ENCODE measurements around the gene ARHGAP31. TPM values are rescaled to one million over a fixed set of nuclear protein-coding genes. Genes with fewer than 3 reads are reported as not detected.

ARHGAP31 gene
- total RNA-seq, 1 donor from 2014 or later = 42.1 TPM

DNA sequence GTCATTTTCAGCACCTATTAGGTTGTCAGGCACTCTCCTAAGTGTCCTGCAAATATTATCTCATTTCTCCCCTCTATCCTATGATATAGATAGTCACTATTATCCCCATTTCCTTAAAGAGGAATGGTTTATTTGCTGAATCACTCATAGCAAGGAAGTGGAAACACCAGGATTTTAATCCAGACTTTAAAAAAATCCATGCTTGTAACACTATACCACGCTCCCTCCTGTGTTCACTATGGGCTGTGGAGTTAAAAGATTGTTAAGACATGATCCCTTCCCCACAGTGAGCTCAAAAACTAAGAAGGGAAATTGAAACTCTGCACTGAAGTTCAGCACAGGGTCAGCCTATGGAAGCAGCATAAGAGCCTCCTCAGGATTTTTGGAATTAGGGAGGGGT is 109.0 kb downstream of the ARHGAP31 start:
- DNase-seq (no peak), ATAC-seq (ENCODE audit: poor library complexity) (no peak)
- intact Hi-C loops (cut with DNase I) = no loop called here

GRCh38 chr3:119405315-119405714 is 111.1 kb downstream of the ARHGAP31 start:
- ATAC-seq (ENCODE audit: poor library complexity) = peak; percentile 70
- intact Hi-C loops (cut with DNase I) = no loop called here
- DNase-seq = no peak

GRCh38 chr3:119408243-119408950 is 114.2 kb downstream of the ARHGAP31 start:
- DNase-seq (no peak), ATAC-seq (ENCODE audit: poor library complexity) (no peak)
- intact Hi-C loops (cut with DNase I) = no loop called here

DNA sequence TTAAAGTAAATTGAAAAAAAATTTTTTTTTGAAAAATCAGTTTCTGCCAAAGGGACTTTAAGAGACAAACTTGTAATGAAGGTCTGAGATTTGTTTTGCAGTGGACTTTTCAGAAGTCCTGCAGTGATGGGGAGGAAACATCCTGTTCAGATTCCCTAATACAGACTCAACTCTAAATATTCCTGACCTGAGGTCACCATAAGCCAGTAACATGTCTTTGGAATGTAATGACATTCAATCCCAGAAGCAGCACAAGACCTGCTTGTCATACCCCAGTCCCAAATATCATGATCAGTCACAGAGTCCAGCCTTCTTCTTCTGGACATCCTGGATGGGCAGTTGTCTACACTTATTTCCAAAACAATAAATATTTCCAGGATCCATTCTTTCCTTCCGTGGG is 115.7 kb downstream of the ARHGAP31 start:
- intact Hi-C loops (cut with DNase I) = no loop called here
- DNase-seq = no peak

GRCh38 chr3:119413603-119414280 is 119.6 kb downstream of the ARHGAP31 start:
- no peak for DNase-seq
- intact Hi-C loops (cut with DNase I) = no loop called here
- no peak for ATAC-seq (ENCODE audit: poor library complexity)

More for the DNA sequence above, 115.7 kb downstream of the ARHGAP31 start:
- no peak for ATAC-seq (ENCODE audit: poor library complexity)

DNA sequence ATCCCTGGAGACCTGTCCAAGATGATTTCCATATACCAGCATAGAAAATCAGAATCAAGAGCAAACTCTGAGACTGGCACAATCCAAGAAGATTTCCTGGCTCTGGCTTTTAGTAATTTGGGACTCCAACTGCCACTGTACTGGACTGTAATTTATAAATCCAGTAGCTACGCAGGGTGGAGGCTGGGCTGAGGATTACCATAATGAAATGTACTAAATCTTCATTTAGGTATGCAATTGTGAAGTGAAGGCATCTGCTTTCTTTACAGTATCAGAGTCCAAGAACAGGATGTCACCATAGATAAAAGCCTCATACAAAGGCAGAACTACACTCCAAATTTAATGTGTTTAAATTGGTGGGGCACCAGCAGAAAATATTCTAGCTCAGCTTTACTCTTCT is 122.7 kb downstream of the ARHGAP31 start:
- ATAC-seq (ENCODE audit: poor library complexity) (no peak), DNase-seq (no peak)
- intact Hi-C loops (cut with DNase I) = no loop called here

- peak; percentile 77 for ATAC-seq (ENCODE audit: poor library complexity)
- intact Hi-C loops (cut with DNase I) = no loop called here
- DNase-seq = no peak
Measured at GRCh38 chr3:119417771-119418512, 123.8 kb downstream of the ARHGAP31 start.

GRCh38 chr3:119418641-119419040 is 124.5 kb downstream of the ARHGAP31 start:
- peak; percentile 15 for ATAC-seq (ENCODE audit: poor library complexity)

GRCh38 chr3:119420196-119420595 is 126.0 kb downstream of the ARHGAP31 start:
- DNase-seq (no peak), ATAC-seq (ENCODE audit: poor library complexity) (no peak)
- intact Hi-C loops (cut with DNase I) = no loop called here

More at GRCh38 chr3:119418641-119419040, 124.5 kb downstream of the ARHGAP31 start:
- intact Hi-C loops (cut with DNase I) = no loop called here
- DNase-seq = no peak

GRCh38 chr3:119427669-119428068 is 133.5 kb downstream of the ARHGAP31 start:
- DNase-seq (no peak), ATAC-seq (ENCODE audit: poor library complexity) (no peak)
- intact Hi-C loops (cut with DNase I) = no loop called here

GRCh38 chr3:119428538-119428937 is 134.4 kb downstream of the ARHGAP31 start:
- no peak for ATAC-seq (ENCODE audit: poor library complexity)
- no peak for DNase-seq
- intact Hi-C loops (cut with DNase I) = no loop called here

- DNase-seq = no peak
- ATAC-seq (ENCODE audit: poor library complexity) = no peak
- intact Hi-C loops (cut with DNase I) = no loop called here
Measured at GRCh38 chr3:119433613-119434325, 139.6 kb downstream of the ARHGAP31 start.

GRCh38 chr3:119434703-119435102 is 140.5 kb downstream of the ARHGAP31 start:
- DNase-seq = no peak
- no peak for ATAC-seq (ENCODE audit: poor library complexity)
- intact Hi-C loops (cut with DNase I) = no loop called here

DNA sequence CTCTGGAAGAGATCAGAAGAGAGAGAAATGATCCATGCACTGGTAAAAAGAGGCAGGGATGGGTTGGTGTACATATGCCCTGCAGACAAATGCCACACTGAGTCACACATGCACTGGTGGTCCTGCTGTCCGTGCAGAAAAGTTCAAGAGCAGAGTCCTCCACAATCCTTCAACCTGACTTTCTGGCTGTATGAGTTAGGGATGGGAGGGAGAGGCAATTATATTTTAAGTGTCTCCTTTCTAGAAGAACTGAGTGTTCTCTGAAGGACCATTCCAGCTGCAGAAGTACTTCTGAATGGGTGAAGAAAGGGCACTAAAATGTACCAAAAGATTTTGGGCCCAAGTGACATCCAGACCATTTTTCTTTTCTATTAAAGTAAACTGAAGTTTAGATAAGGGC is 142.8 kb downstream of the ARHGAP31 start:
- DNase-seq = no peak
- no peak for ATAC-seq (ENCODE audit: poor library complexity)
- intact Hi-C loops (cut with DNase I) = no loop called here

DNA sequence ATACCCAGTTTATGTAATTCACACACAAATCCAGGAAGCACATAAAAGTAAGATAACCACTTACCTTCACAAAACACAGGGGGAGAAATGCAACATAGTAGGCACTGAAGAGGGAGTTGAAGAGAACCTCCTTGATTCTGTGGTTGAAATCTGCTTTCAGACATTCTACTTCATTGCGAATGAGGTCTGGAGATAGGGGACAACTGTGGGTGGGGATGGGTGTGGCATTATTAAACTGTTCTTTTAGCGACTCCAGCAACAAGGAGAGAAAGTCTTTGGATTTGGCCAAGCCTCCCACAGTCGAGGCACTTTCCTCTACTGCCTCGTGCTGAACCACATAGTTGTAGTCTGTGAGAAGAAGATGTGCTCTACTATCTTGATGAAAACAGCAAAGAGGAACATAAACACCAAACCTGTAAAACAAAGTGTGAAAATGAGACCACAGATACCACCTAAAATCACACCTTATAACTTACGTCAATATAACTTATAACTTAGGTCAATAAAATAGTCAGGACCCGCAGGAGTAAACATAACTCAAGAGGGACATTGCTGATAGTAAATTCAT is 143.6 kb downstream of the ARHGAP31 start:
- DNase-seq (no peak), ATAC-seq (ENCODE audit: poor library complexity) (no peak)
- intact Hi-C loops (cut with DNase I) = no loop called here

- DNase-seq = no peak
- intact Hi-C loops (cut with DNase I) = no loop called here
- ATAC-seq (ENCODE audit: poor library complexity) = no peak
Measured at GRCh38 chr3:119443179-119443578, 149.0 kb downstream of the ARHGAP31 start.

DNA sequence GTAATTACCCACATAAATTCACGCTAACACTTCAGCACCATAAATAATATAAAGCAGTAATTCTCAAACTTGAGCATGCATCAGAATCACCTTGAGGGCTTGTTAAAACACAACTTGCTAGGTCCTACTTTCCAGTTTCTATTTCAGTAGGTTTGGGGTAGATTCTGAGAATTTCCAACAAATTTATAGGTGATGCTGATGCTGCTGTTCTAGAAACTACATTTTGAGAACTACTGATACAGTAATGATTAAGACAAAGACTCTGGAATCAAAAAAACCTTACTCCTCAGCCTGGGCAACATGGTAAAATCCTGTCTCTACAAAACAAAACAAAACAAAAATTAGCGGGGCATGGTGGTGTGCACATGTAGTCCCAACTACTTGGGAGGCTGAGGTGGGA is 150.4 kb downstream of the ARHGAP31 start:
- ATAC-seq (ENCODE audit: poor library complexity) (no peak), DNase-seq (no peak)
- intact Hi-C loops (cut with DNase I) = no loop called here

GRCh38 chr3:119453822-119454221 is 159.6 kb downstream of the ARHGAP31 start:
- intact Hi-C loops (cut with DNase I) = no loop called here
- ATAC-seq (ENCODE audit: poor library complexity) = no peak
- no peak for DNase-seq

DNA sequence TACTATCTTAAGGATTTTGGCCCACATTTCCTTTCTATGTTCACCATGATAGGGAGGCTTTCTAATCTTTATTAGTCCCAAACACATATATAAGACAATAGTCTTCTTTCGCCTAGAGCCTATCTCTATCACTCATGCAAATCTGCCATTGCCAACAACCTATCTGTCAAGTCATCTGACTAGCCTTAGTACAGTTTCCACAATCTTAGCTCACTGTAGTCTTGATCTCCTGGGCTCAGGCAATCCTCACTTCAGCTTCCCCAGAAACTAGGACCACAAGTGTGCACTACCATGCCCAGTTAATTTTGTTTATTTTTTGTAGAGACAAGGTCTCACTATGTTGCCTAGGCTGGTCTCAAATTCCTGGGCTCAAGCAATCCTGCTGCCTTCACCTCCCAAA is 162.3 kb downstream of the ARHGAP31 start:
- ATAC-seq (ENCODE audit: poor library complexity) = no peak
- no peak for DNase-seq
- intact Hi-C loops (cut with DNase I) = no loop called here
